GM18511 (cell line): ENCODE results near the gene NISCH.

Experiments
- ATAC-seq: cut with Tn5 transposase; IDR thresholded peaks from one replicate; pipeline ENCODE4 v1.9.1; 2021; ENCODE audit warnings: mild to moderate bottlenecking, moderate library complexity; ENCODE audit not compliant: unreplicated experiment

Gene NISCH

GRCh38 chr3:52488746-52489145 is 33.3 kb downstream of the NISCH start:
- ATAC-seq = no peak

- no peak for ATAC-seq
These were observed 34.0 kb downstream of the NISCH start for GRCh38 chr3:52489453-52489852.

- no peak for ATAC-seq
These were observed 34.9 kb downstream of the NISCH start for GRCh38 chr3:52490035-52490938.

GRCh38 chr3:52490939-52491526 is 35.6 kb downstream of the NISCH start:
- ATAC-seq = no peak

- ATAC-seq = no peak
These were observed 36.7 kb downstream of the NISCH start for GRCh38 chr3:52492059-52492458.

GRCh38 chr3:52493232-52494017 is 38.0 kb downstream of the NISCH start:
- ATAC-seq = no peak

GRCh38 chr3:52494445-52494844 is 39.0 kb downstream of the NISCH start:
- no peak for ATAC-seq

GRCh38 chr3:52494886-52495495 is 39.6 kb downstream of the NISCH start, which contains the start of gene STAB1:
Gene STAB1 (plus strand): TSS chr3:52495338. CDS start chr3:52495414, 76 bp downstream.
- ATAC-seq = no peak

GRCh38 chr3:52495777-52496602 is 40.6 kb downstream of the NISCH start:
- ATAC-seq = no peak

GRCh38 chr3:52498137-52499054 is 43.0 kb downstream of the NISCH start:
- ATAC-seq = no peak

GRCh38 chr3:52501046-52501445 is 45.6 kb downstream of the NISCH start:
- no peak for ATAC-seq

- no peak for ATAC-seq
These were observed 46.6 kb downstream of the NISCH start for GRCh38 chr3:52502001-52502400.

- ATAC-seq = no peak
These were observed 47.5 kb downstream of the NISCH start for GRCh38 chr3:52502808-52503350.

GRCh38 chr3:52503788-52504424 is 48.5 kb downstream of the NISCH start:
- ATAC-seq = no peak

GRCh38 chr3:52504977-52505376 is 49.6 kb downstream of the NISCH start:
- ATAC-seq = no peak

- no peak for ATAC-seq
These were observed 51.0 kb downstream of the NISCH start for GRCh38 chr3:52506266-52506966.

- no peak for ATAC-seq
These were observed 52.0 kb downstream of the NISCH start for GRCh38 chr3:52507359-52507758.
